K562 (cell line): ENCODE measurements around the gene ICA1L. TPM values are rescaled to one million over a fixed set of nuclear protein-coding genes. Genes with fewer than 3 reads are reported as not detected.

ENCODE experiments used
- CAMTA2 ChIP-seq: fragments of 250-450 bp; sonication (Bioruptor Pico); conservative IDR thresholded peaks from 2 replicates; pipeline ENCODE4 v1.5.1; 2022
- JUN ChIP-seq, 2 experiments: sonication (generic) in 1 of 2; formaldehyde crosslinking in 1 of 2; IDR thresholded peaks; 2 replicates each; pipeline versions ENCODE4 v1.6.1 to v1.8.0; 2012 to 2022; ENCODE audit warnings: borderline replicate concordance in 2 of 2, mild to moderate bottlenecking in 2 of 2, improper control_type of control experiment in 1 of 2, low read depth in 1 of 2, low read length in 1 of 2, missing genetic modification reagents in 1 of 2
- PHB ChIP-seq: fragments of 250-450 bp; sonication (Bioruptor Pico); IDR thresholded peaks from 2 replicates; pipeline ENCODE4 v1.5.0; 2021
- RB1 ChIP-seq: fragments of 450-650 bp; IDR thresholded peaks from 2 replicates; pipeline ENCODE4 v1.6.1; 2017; ENCODE audit warnings: low read depth, mild to moderate bottlenecking
- SMAD2 ChIP-seq: fragments of 150-350 bp; IDR thresholded peaks from 2 replicates; pipeline ENCODE4 v1.6.1; 2014; ENCODE audit warnings: low read depth, mild to moderate bottlenecking, low read length
- TAF1 ChIP-seq: IDR thresholded peaks from 2 replicates; pipeline ENCODE4 v1.6.1; 2011; ENCODE audit warnings: mild to moderate bottlenecking, low read length, moderate library complexity; ENCODE audit not compliant: insufficient read depth, control insufficient read depth, severe bottlenecking; ENCODE audit errors: extremely low read depth
- TCF3 ChIP-seq: sonication (generic); formaldehyde crosslinking; IDR thresholded peaks from 2 replicates; pipeline ENCODE4 v1.4.0; 2020; ENCODE audit warnings: mild to moderate bottlenecking, missing genetic modification reagents
- TFE3 ChIP-seq: fragments of 450-650 bp; formaldehyde crosslinking; IDR thresholded peaks from 2 replicates; pipeline ENCODE4 v1.4.0; 2020; ENCODE audit warnings: mild to moderate bottlenecking, mixed read lengths
- ZNF197 ChIP-seq: fragments of 200-800 bp; sonication (Bioruptor generic); IDR thresholded peaks from 2 replicates; pipeline ENCODE4 v1.6.1; 2016; ENCODE audit warnings: low read depth, missing genetic modification characterization, missing compliant biosample characterization
- polyA plus RNA-seq, 8 experiments: library from polyadenylated mRNA; depleted of rRNA in 4 of 8; stranded (reverse) in 5 of 8; unstranded in 3 of 8; fragments of >200 nt; fragmentation: Nextera tagmentation in 2 of 8; fragmentation: Illumina TruSeq in 1 of 8; extraction: Ambion mirVana in 2 of 8; extraction: Trizol in 1 of 8; gene quantifications; 2 replicates each; pipeline versions ENCODE4 v1.2.1 to v1.2.3, GENCODE V29; 2011 to 2014; ENCODE audit warnings: inconsistent platforms in 1 of 8, missing spikeins in 1 of 8
- total RNA-seq, 7 experiments: library from RNA; depleted of rRNA in 6 of 7; stranded (reverse); fragments of >200 nt in 6 of 7; fragmentation: Illumina TruSeq in 2 of 7; extraction: Trizol in 2 of 7; gene quantifications; 2 replicates each; pipeline versions ENCODE4 v1.2.1 to v1.2.3, GENCODE V29; 2011 to 2021; ENCODE audit warnings: low replicate concordance in 1 of 7
- TF ChIP-seq, protein P1 (sequence below), 3 experiments: fragments of 200-800 bp in 1 of 3; sonication (Bioruptor generic) in 1 of 3; sonication (generic) in 1 of 3; formaldehyde crosslinking in 1 of 3; IDR thresholded peaks; 2 replicates each; pipeline versions ENCODE4 v1.6.1 to v1.8.0; 2016 to 2022; ENCODE audit warnings: mild to moderate bottlenecking in 2 of 3, missing compliant biosample characterization in 2 of 3, missing genetic modification characterization in 2 of 3, missing genetic modification reagents in 1 of 3
- TF ChIP-seq, protein P2 (sequence below), 2 experiments: fragments of 450-650 bp; IDR thresholded peaks; 2 replicates each; pipeline ENCODE4 v1.6.1; 2018; ENCODE audit warnings: mild to moderate bottlenecking in 2 of 2, low read depth in 1 of 2; ENCODE audit not compliant: partially characterized antibody in 2 of 2
- TF ChIP-seq, protein P3 (sequence below): fragments of 250-450 bp; sonication (Bioruptor Pico); IDR thresholded peaks from 2 replicates; pipeline ENCODE4 v1.9.0; 2021; ENCODE audit warnings: mild to moderate bottlenecking, inconsistent platforms
- TF ChIP-seq, protein P4 (sequence below): IDR thresholded peaks from 2 replicates; pipeline ENCODE4 v1.6.1; 2011; ENCODE audit warnings: borderline replicate concordance, low read depth, mild to moderate bottlenecking, moderate library complexity, low read length; ENCODE audit not compliant: insufficient read depth, poor library complexity, severe bottlenecking

ICA1L gene
- total and polyA plus RNA-seq, 9 of the 15 experiments (the other 6 are each of a cell fraction or from before 2014, with no cell fraction given) = 0.57 to 1.7 (median 1.1) TPM

GRCh38 chr2:202911512-202912341 lies 40.2 kb upstream of the ICA1L start, which contains the start of the genes CARF and WDR12 (continued):
- no peak for TF ChIP-seq TFE3 (CRISPR knock-in tag)
- TF ChIP-seq CAMTA2 (CRISPR knock-in tag) = no peak
- TF ChIP-seq, protein P1, sequence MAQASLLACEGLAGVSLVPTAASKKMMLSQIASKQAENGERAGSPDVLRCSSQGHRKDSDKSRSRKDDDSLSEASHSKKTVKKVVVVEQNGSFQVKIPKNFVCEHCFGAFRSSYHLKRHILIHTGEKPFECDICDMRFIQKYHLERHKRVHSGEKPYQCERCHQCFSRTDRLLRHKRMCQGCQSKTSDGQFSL (CRISPR knock-in tag; IDR thresholded peaks at IDR 0.05) = no peak
- TF ChIP-seq, protein P1 (tag; IDR thresholded peaks at IDR 0.05) = no peak
- TF ChIP-seq SMAD2 = no peak
- TF ChIP-seq RB1 = no peak
- no peak for TF ChIP-seq PHB (CRISPR knock-in tag)
- TF ChIP-seq, protein P2, sequence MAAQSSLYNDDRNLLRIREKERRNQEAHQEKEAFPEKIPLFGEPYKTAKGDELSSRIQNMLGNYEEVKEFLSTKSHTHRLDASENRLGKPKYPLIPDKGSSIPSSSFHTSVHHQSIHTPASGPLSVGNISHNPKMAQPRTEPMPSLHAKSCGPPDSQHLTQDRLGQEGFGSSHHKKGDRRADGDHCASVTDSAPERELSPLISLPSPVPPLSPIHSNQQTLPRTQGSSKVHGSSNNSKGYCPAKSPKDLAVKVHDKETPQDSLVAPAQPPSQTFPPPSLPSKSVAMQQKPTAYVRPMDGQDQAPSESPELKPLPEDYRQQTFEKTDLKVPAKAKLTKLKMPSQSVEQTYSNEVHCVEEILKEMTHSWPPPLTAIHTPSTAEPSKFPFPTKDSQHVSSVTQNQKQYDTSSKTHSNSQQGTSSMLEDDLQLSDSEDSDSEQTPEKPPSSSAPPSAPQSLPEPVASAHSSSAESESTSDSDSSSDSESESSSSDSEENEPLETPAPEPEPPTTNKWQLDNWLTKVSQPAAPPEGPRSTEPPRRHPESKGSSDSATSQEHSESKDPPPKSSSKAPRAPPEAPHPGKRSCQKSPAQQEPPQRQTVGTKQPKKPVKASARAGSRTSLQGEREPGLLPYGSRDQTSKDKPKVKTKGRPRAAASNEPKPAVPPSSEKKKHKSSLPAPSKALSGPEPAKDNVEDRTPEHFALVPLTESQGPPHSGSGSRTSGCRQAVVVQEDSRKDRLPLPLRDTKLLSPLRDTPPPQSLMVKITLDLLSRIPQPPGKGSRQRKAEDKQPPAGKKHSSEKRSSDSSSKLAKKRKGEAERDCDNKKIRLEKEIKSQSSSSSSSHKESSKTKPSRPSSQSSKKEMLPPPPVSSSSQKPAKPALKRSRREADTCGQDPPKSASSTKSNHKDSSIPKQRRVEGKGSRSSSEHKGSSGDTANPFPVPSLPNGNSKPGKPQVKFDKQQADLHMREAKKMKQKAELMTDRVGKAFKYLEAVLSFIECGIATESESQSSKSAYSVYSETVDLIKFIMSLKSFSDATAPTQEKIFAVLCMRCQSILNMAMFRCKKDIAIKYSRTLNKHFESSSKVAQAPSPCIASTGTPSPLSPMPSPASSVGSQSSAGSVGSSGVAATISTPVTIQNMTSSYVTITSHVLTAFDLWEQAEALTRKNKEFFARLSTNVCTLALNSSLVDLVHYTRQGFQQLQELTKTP (IDR thresholded peaks at IDR 0.05; ENCODE audit: low read depth in 1 of 2, partially characterized antibody in 2 of 2) = peak in 1 of 2 experiments; percentile 86
- no peak; the same call in 1 of the 2 replicates for TF ChIP-seq JUN (IDR thresholded peaks at IDR 0.05; ENCODE audit: borderline replicate concordance, low read depth, low read length)
- TF ChIP-seq JUN (CRISPR knock-in tag; IDR thresholded peaks at IDR 0.05; ENCODE audit: borderline replicate concordance) = no peak
- no peak for TF ChIP-seq ZNF197 (CRISPR knock-in tag)
- TF ChIP-seq, protein P3, sequence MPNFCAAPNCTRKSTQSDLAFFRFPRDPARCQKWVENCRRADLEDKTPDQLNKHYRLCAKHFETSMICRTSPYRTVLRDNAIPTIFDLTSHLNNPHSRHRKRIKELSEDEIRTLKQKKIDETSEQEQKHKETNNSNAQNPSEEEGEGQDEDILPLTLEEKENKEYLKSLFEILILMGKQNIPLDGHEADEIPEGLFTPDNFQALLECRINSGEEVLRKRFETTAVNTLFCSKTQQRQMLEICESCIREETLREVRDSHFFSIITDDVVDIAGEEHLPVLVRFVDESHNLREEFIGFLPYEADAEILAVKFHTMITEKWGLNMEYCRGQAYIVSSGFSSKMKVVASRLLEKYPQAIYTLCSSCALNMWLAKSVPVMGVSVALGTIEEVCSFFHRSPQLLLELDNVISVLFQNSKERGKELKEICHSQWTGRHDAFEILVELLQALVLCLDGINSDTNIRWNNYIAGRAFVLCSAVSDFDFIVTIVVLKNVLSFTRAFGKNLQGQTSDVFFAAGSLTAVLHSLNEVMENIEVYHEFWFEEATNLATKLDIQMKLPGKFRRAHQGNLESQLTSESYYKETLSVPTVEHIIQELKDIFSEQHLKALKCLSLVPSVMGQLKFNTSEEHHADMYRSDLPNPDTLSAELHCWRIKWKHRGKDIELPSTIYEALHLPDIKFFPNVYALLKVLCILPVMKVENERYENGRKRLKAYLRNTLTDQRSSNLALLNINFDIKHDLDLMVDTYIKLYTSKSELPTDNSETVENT (CRISPR knock-in tag) = 0 out of 2 replicates have a peak, but pooled peaks have one; percentile 22
- peak; percentile 81 for TF ChIP-seq TAF1
- no peak for TF ChIP-seq TCF3 (CRISPR knock-in tag)
- TF ChIP-seq, protein P4, sequence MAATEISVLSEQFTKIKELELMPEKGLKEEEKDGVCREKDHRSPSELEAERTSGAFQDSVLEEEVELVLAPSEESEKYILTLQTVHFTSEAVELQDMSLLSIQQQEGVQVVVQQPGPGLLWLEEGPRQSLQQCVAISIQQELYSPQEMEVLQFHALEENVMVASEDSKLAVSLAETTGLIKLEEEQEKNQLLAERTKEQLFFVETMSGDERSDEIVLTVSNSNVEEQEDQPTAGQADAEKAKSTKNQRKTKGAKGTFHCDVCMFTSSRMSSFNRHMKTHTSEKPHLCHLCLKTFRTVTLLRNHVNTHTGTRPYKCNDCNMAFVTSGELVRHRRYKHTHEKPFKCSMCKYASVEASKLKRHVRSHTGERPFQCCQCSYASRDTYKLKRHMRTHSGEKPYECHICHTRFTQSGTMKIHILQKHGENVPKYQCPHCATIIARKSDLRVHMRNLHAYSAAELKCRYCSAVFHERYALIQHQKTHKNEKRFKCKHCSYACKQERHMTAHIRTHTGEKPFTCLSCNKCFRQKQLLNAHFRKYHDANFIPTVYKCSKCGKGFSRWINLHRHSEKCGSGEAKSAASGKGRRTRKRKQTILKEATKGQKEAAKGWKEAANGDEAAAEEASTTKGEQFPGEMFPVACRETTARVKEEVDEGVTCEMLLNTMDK = no peak
